ENCODE measurements around the gene EPC1.

GRCh38 chr10:32362571-32362970 is 15.6 kb upstream of the EPC1 start:
- TF ChIP-seq CTCF (conservative IDR thresholded peaks at IDR 0.05; ENCODE audit: low read length) (no peak), EZH2phosphoT487 (IDR thresholded peaks at IDR 0.05; ENCODE audit: borderline replicate concordance, low read depth, low read length) (no peak)

Measured in OCI-LY7 (cell line).